ENCODE data around the gene ARHGEF25.
"Not testable (repeated sequence)": the region's sequence is repeated elsewhere in the genome, so short reads cannot be mapped to it uniquely, and the experiment has no call there.

Gene ARHGEF25

DNA sequence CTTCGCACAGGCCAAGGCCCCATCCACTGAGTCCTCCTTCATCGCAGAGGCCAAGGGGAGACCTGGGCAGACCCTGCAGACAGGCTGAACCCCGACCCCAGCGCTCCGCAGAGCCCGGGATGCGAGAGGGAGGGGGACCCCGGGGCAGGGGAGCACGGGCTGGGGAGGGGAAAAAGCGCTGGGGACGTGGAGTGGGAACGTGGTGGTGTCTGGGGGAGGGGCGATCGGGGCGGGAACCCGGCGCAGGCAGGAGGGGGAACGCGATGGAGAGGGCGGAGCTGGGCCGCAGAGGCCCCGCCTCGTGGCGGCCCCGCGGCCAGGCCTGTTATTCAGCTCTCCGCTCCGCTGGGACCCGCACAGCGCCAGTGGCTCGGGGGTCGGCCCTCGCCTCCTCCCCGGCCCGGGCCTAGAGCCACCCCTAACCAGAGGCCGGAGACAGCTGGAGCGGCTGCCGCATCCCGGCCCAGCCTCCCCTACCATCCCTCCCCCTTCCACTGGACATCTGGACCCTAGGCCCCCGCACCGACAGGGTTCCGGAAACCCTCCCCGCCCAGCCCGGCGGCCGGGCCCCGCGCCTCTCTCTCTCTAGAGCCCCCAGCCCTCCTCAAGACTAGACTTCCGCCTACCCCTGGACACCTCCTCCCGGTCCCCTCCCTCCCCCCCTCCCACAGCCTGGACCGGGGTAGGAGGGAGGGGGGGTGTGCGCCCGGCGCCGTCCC lies at the start of gene ARHGEF25:
ARHGEF25 (plus strand) TSS at position 328 of the 719 bp plus-strand sequence. CDS start 460 bp downstream, outside the sequence.
- no peak for DNase-seq

DNA sequence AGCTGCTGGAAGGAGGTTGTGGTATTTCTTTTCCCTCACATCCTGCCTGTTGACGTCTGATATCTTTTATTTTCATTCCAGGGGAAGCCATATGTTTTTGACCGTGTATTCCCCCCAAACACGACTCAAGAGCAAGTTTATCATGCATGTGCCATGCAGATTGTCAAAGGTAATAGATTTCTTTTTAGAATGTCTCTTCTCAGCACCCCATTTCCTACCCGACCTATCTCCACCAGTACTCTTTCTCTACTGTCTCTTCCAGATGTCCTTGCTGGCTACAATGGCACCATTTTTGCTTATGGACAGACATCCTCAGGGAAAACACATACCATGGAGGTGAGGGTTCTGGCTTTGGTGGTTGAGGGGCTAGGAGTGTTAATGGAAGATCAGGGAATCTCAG lies 47.9 kb upstream of the ARHGEF25 start:
- DNase-seq, result no peak

- no peak for DNase-seq
Observed at GRCh38 chr12:57564178-57564740, 47.0 kb upstream of the ARHGEF25 start.

DNA sequence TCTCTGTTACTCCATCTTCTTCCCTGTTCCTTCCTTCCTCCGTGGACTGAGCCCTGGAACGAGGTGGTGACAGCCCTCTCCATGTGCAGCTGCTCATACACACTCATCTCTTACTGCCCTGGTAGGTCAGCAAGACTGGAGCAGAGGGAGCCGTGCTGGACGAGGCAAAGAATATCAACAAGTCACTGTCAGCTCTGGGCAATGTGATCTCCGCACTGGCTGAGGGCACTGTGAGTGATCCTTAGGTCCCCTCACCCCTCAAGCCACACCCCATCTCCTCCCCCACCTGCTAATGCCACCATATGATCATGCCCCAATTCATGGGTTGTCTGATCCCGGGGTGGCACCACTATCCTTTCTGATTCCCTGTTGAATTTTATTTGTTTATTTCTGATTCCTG lies 42.4 kb upstream of the ARHGEF25 start:
- no peak for DNase-seq

DNA sequence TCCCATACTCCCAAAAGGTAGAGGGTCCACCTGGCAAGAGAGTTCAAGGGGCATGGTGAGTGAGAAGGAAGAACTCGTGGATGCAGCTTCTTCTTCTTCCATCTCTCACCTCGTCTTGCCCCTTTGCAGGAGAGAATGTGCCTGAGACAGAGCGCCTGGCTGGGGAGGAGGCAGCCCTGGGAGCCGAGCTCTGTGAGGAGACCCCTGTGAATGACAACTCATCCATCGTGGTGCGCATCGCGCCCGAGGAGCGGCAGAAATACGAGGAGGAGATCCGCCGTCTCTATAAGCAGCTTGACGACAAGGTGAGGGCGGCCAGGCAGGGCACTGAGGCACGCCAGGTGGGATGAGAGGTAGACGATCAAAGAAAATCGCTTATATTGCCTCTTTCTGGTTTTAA lies 41.4 kb upstream of the ARHGEF25 start:
- DNase-seq, result no peak

GRCh38 chr12:57570438-57570837 lies 40.8 kb upstream of the ARHGEF25 start:
- DNase-seq, result not testable (repeated sequence)

GRCh38 chr12:57571926-57572762 lies 39.1 kb upstream of the ARHGEF25 start:
- DNase-seq, result no peak

GRCh38 chr12:57574795-57575194 lies 36.4 kb upstream of the ARHGEF25 start:
- DNase-seq, result no peak

DNA sequence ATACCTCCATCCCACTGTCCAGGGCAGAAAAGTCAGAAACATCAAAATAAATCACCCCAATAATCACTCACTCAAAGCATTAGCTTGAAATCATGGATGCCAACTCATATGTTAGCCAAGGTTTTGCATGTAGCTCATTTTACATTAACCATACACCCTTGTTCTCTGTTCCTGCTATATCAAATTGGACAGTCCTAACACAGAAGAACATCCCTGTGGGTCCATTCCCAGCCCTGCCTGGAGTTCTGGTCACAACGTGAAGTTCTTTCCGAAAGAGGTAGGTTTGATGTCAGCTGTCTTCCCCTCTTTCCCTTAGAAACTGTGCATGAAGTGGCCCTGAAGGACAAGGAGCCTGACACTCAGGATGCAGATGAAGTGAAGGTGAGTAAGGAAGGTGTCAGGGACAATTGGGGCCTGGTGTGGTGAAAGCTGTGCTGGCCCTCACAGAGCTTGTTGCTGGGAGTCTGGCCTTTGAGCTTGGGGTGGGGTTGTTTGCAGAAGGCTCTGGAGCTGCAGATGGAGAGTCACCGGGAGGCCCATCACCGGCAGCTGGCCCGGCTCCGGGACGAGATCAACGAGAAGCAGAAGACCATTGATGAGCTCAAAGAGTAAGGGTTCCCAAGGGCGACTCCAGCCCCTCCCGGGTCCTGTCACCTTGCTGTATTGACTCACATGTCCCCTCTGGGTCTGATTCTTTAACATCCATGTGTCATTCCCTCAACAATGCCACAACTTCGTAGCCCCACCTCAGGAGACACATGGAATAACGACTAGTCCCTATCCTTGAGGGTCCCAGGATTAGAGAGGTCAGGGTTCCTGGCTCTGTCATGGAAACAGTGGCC lies 35.2 kb upstream of the ARHGEF25 start:
- DNase-seq, result no peak

DNA sequence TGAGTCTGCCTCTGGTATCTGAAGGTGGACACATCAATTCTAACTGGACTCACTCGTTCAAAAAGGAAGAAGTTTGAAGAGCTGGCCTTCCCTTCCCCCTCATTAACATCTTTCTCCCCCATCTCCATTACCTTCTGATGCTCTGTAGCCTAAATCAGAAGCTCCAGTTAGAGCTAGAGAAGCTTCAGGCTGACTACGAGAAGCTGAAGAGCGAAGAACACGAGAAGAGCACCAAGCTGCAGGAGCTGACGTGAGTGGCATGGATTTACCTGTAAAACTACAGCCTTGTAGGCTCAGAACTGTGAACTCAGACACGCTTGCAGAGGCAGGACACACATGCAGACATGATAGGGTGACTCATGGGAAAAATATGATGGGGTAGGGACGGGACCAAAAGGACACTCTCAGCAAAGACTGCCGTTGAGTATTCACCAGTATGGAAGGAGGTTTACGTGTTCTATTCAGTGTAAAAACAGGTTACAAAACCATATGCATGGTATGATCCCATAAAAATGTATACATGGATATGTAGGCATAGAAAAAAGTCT lies 34.5 kb upstream of the ARHGEF25 start:
- DNase-seq, result no peak

DNA sequence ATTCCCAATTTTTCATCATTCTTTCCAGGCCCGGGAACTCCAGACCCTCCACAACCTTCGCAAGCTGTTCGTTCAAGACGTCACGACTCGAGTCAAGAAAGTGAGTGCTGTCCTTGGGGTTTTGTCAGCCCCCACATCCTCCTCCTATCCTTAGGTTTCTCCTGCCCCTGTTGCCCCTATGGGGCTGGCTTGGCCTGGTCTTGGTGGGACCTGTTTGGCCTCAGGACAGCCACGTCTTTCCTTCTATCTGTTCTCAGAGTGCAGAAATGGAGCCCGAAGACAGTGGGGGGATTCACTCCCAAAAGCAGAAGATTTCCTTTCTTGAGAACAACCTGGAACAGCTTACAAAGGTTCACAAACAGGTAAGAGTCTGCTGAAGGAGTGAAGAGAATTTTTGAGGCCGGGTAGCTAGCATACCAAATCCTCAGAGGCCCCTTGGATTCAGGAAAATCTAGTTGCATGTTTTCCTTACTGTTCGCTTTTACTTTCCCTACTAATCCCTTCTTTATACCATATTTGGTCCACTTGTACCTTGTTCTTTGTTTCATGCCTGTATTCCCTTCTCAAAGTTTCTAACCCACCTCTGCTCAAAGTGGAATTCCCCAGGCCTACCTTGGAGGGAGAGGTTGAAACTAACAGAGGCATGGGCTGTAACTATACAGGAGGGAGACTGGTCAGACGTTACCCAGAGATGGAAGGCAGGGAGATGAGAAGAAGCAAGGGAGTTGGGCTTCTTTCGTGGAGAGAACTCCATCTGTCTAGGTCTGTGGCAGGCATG lies 33.1 kb upstream of the ARHGEF25 start:
- DNase-seq, result no peak

GRCh38 chr12:57579011-57579410 lies 32.2 kb upstream of the ARHGEF25 start:
- DNase-seq, result no peak

- DNase-seq, result no peak
Observed at GRCh38 chr12:57579677-57580465, 31.4 kb upstream of the ARHGEF25 start.

DNA sequence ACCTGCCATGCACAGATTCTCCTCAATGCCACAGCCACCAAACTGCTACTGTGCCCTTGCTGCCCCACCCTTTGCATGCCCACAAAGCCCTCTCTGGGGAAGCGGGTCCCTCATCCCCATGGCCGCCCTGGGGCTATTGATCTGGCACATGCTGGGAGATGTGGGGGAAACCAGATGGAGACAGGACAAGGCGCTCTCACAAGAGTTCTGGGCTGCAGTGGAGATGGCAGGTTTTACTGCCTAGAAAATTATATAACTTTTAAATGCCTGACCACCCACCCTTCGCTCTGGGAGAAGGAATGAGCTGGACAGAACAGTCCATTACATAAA lies 30.8 kb upstream of the ARHGEF25 start:
- no peak for DNase-seq

DNA sequence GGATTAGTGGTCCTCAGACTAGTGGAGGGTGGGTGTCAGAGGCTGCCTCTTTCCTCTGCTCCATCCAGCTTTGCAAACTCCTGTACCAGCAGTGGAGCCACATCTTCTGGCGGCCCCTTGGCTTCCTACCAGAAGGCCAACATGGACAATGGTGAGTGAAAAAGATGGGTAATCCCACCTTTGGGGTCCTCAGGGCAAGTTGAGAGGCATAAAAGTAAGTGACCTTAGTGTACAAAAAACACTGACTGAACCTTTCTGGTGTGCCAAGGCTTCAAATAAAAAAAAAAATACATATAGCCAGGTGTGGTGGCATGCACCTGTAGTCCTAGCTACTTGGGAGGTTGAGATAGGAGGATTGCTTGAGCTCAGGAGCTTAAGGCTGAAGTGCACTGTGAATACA lies 29.4 kb upstream of the ARHGEF25 start:
- DNase-seq, result no peak

- DNase-seq, result no peak
Observed at GRCh38 chr12:57582440-57582839, 28.8 kb upstream of the ARHGEF25 start.

DNA sequence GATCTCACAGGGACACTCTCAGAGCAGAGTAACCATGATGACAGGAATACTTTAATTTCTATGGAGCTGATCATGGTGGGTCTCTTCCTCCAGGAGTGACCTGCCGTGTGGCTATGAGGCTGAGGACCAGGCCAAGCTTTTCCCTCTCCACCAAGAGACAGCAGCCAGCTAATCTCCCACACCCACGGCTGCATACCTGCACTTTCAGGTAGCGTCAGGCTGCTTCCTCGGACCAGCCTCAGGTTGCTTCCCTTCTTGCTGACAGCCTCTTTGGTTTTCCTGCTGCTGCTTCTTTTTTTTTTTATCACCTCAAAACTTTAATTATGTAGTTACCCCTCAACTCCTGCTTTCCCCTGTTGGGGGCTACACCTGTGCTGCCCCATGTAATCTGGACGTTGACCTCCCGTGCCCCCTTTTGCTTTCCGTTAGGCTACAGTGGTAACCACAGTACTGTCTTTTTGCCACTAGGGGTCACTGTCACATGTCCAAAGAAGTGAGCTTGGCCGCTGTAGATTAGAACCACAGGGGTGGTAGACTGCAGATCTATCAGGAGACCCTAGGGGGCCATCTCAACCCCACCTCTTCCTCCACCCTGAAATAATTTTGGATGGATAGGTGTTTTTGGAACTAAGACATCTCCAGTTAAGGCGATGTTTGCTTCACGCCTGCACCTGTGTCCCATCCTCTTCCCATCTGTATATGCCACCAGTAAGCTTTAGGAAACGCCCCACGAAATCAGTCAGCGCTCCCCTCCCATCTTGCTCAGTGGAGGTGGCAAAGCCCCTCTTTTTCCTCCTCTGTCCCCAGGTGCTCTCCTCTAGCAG lies 28.0 kb upstream of the ARHGEF25 start:
- DNase-seq, result peak; percentile 56

DNA sequence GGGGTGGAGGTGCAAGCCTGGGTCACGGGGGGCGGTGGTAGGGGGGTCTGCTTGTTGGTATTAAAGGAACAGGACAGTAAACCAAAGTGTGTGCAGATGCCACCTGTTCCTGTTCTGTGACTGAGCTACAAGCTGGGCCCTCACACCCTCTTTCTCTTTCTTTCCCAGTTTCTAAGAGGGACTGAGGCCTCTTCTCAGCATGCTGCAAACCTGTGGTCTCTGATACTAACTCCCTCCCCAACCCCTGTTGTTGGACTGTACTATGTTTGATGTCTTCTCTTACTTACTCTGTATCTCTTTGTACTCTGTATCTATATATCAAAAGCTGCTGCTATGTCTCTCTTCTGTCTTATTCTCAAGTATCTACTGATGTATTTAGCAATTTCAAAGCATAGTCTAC lies 27.2 kb upstream of the ARHGEF25 start:
- DNase-seq, result no peak

- DNase-seq, result no peak
Observed at GRCh38 chr12:57584690-57585089, 26.5 kb upstream of the ARHGEF25 start.

GRCh38 chr12:57585156-57585555 lies 26.1 kb upstream of the ARHGEF25 start:
- DNase-seq, result no peak

All from NCI-H1417 treated with DMSO at 0.1 percent for 48 hours (cell line).